Effector memory CD4-positive, alpha-beta T cell (primary cell): ENCODE results near the gene CSRP1.

ENCODE experiments used
- DNase-seq, 3 donors: peaks; one replicate each; pipeline ENCODE4 v3.0.0-alpha.2; 2020
- H3K27ac ChIP-seq: 2 replicates; pipeline ENCODE4 v1.7.0; 2013; ENCODE audit warnings: mild to moderate bottlenecking, low read length, moderate library complexity; ENCODE audit not compliant: insufficient read depth, poor library complexity, severe bottlenecking
- H3K27me3 ChIP-seq: replicated peaks from 2 replicates; pipeline ENCODE4 v1.7.0; 2013; ENCODE audit warnings: mild to moderate bottlenecking, low read length; ENCODE audit not compliant: insufficient read depth, control insufficient read depth, poor library complexity, severe bottlenecking
- H3K36me3 ChIP-seq: 2 replicates; pipeline ENCODE4 v1.7.0; 2013; ENCODE audit warnings: mild to moderate bottlenecking, low read length, moderate library complexity; ENCODE audit not compliant: control insufficient read depth, insufficient read depth
- H3K4me1 ChIP-seq: 2 replicates; pipeline ENCODE4 v1.7.0; 2013; ENCODE audit warnings: low read length, mild to moderate bottlenecking; ENCODE audit not compliant: control insufficient read depth, insufficient read depth, poor library complexity, severe bottlenecking
- H3K4me3 ChIP-seq: 2 replicates; pipeline ENCODE4 v1.7.0; 2013; ENCODE audit warnings: low read length, low read depth, mild to moderate bottlenecking; ENCODE audit not compliant: insufficient read depth, poor library complexity, severe bottlenecking
- H3K9me3 ChIP-seq: 2 replicates; pipeline ENCODE4 v1.7.0; 2013; ENCODE audit warnings: mild to moderate bottlenecking, low read length, moderate library complexity; ENCODE audit not compliant: control insufficient read depth

CSRP1 gene

GRCh38 chr1:201504799-201505502 lies 2.0 kb downstream of the CSRP1 start:
- no peak for DNase-seq
- H3K9me3 ChIP-seq = no peaks in the 10 kb centered on the region
- peaks cover 22% of the 10 kb centered on the region for H3K4me1 ChIP-seq
- no peak overlapping the region for H3K4me3 ChIP-seq
- no peaks in the 10 kb centered on the region for H3K27me3 ChIP-seq
- no peaks in the 10 kb centered on the region for H3K36me3 ChIP-seq
- H3K27ac ChIP-seq = no peak overlapping the region

GRCh38 chr1:201504179-201504631 lies 2.7 kb downstream of the CSRP1 start:
- Histone ChIP-seq H3K36me3 (no peaks in the 10 kb centered on the region), H3K4me3 (no peak overlapping the region), H3K4me1 (peaks cover 22% of the 10 kb centered on the region), H3K27me3 (no peaks in the 10 kb centered on the region), H3K27ac (no peak overlapping the region), H3K9me3 (no peaks in the 10 kb centered on the region)
- DNase-seq = no peak

GRCh38 chr1:201503397-201504176 lies 3.3 kb downstream of the CSRP1 start:
- Histone ChIP-seq H3K4me3 (no peak overlapping the region), H3K4me1 (peaks cover 22% of the 10 kb centered on the region), H3K36me3 (peaks cover under 1% of the 10 kb centered on the region), H3K27ac (no peak overlapping the region), H3K27me3 (no peaks in the 10 kb centered on the region), H3K9me3 (no peaks in the 10 kb centered on the region)
- no peak for DNase-seq

GRCh38 chr1:201502511-201502857 lies 4.4 kb downstream of the CSRP1 start:
- Histone ChIP-seq H3K9me3 (no peaks in the 10 kb centered on the region), H3K36me3 (peaks cover 3% of the 10 kb centered on the region), H3K4me1 (peaks cover 18% of the 10 kb centered on the region), H3K4me3 (no peak overlapping the region), H3K27ac (no peak overlapping the region), H3K27me3 (no peaks in the 10 kb centered on the region)
- no peak for DNase-seq

- Histone ChIP-seq H3K4me3 (no peak overlapping the region), H3K27me3 (no peaks in the 10 kb centered on the region), H3K9me3 (no peaks in the 10 kb centered on the region), H3K27ac (no peak overlapping the region), H3K36me3 (peaks cover 3% of the 10 kb centered on the region), H3K4me1 (peaks cover 14% of the 10 kb centered on the region)
- no peak for DNase-seq
Observed at GRCh38 chr1:201501812-201502510, 5.0 kb downstream of the CSRP1 start.

- Histone ChIP-seq H3K9me3 (no peaks in the 10 kb centered on the region), H3K4me3 (no peak overlapping the region), H3K27ac (no peak overlapping the region), H3K36me3 (peaks cover 6% of the 10 kb centered on the region), H3K27me3 (no peaks in the 10 kb centered on the region), H3K4me1 (peaks cover 13% of the 10 kb centered on the region)
- DNase-seq = no peak
Observed at GRCh38 chr1:201501144-201501543, 5.8 kb downstream of the CSRP1 start.

- peaks cover 8% of the 10 kb centered on the region for H3K4me1 ChIP-seq
- no peak for DNase-seq
- H3K27ac ChIP-seq = no peak overlapping the region
- peaks cover 10% of the 10 kb centered on the region for H3K36me3 ChIP-seq
- H3K9me3 ChIP-seq = no peaks in the 10 kb centered on the region
- no peak overlapping the region for H3K4me3 ChIP-seq
- no peaks in the 10 kb centered on the region for H3K27me3 ChIP-seq
Observed at GRCh38 chr1:201500670-201501120, 6.2 kb downstream of the CSRP1 start.

GRCh38 chr1:201499795-201500669 lies 6.9 kb downstream of the CSRP1 start:
- Histone ChIP-seq H3K27me3 (no peaks in the 10 kb centered on the region), H3K4me3 (no peak overlapping the region)
- no peak for DNase-seq

GRCh38 chr1:201499191-201499590 lies 7.7 kb downstream of the CSRP1 start:
- no peak for DNase-seq
- Histone ChIP-seq H3K9me3 (no peaks in the 10 kb centered on the region), H3K36me3 (peaks cover 23% of the 10 kb centered on the region), H3K27me3 (no peaks in the 10 kb centered on the region), H3K4me3 (no peak overlapping the region), H3K27ac (no peak overlapping the region), H3K4me1 (no peaks in the 10 kb centered on the region)

More at GRCh38 chr1:201499795-201500669, 6.9 kb downstream of the CSRP1 start:
- H3K27ac ChIP-seq = no peak overlapping the region
- peaks cover 16% of the 10 kb centered on the region for H3K36me3 ChIP-seq
- H3K9me3 ChIP-seq = no peaks in the 10 kb centered on the region
- H3K4me1 ChIP-seq = peaks cover 2% of the 10 kb centered on the region
